ENCODE results near the gene PAEP.

PAEP gene

GRCh38 chr9:135551456-135551855 lies 10.1 kb upstream of the PAEP start:
- no peak for DNase-seq

- no peak for DNase-seq
These were observed 9.4 kb upstream of the PAEP start for GRCh38 chr9:135552021-135552697.

- DNase-seq = no peak
These were observed 8.8 kb upstream of the PAEP start for GRCh38 chr9:135552698-135553171.

DNA sequence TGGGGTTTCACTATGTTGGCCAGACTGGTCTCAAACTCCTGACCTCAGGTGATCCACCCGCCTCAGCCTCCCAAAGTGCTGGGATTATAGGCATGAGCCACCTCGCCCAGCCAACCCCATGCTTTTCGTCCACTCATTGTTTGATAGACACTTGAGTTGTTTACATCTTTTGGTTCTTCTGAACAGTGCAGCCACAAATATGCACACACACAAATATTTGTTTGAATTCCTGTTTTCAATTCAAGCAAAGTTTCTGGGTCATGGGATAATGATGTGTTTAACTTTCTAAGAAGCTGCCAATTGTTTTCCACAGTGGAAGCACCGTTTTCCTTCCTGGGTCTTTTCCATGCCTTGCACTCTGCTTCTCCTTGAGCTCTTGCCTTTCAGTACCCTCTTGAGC lies 6.8 kb upstream of the PAEP start:
- no peak for DNase-seq

GRCh38 chr9:135555203-135555602 lies 6.4 kb upstream of the PAEP start:
- no peak for DNase-seq

GRCh38 chr9:135555910-135556309 lies 5.6 kb upstream of the PAEP start:
- DNase-seq = no peak

DNA sequence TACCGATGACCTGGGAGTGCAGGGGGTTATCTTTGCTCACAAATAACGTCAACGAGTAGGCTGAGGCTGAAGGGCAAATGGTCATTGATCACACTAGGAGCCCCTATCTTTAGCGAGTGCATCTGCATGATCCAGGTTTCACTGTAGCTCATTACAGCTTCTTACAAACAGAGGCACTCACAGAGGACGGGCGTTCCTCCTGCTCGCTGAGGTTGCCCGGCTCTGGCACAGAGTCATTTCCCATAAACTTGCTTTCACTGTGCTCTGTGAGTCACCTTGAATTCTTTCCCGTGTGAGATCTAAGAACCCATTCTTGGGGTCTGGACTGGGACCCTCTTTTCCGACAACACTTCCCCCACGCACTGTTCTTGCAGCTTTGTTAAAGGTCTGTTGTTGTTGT lies 1.9 kb upstream of the PAEP start:
- DNase-seq = no peak

GRCh38 chr9:135562235-135562745 lies 734 bp downstream of the PAEP start:
- no peak for DNase-seq

GRCh38 chr9:135563039-135563476 lies 1.5 kb downstream of the PAEP start:
- no peak for DNase-seq

- DNase-seq = no peak
These were observed 2.3 kb downstream of the PAEP start for GRCh38 chr9:135563858-135564257.

GRCh38 chr9:135565141-135565628 lies 3.6 kb downstream of the PAEP start:
- no peak for DNase-seq

DNA sequence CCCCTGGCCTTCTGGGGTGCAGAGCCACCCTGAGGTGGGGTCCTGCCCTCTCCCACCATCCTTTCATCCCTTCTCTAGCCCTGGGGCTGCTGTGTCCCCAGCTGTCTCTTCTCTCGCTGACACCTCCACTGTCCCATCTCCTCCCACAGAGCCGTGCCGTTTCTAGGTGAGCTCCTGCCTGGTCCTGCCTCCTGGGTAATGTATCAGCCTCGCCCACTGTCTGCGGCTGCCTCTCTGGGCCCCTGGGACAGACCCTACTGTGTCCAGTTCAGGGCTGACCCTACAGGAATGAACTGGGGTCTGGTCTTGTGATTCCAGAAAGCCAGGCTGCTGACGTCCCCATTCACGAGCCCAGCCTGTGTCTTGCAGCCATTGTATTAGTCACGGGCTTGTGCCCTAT lies 4.1 kb downstream of the PAEP start:
- DNase-seq = no peak

GRCh38 chr9:135566552-135566951 lies 5.0 kb downstream of the PAEP start:
- no peak for DNase-seq

GRCh38 chr9:135567311-135567710 lies 5.8 kb downstream of the PAEP start:
- DNase-seq = no peak

- DNase-seq = no peak
These were observed 6.5 kb downstream of the PAEP start for GRCh38 chr9:135568026-135568425.

- no peak for DNase-seq
These were observed 8.9 kb downstream of the PAEP start for GRCh38 chr9:135570456-135570855.

- DNase-seq = no peak
These were observed 10.7 kb downstream of the PAEP start for GRCh38 chr9:135572233-135572632.

DNA sequence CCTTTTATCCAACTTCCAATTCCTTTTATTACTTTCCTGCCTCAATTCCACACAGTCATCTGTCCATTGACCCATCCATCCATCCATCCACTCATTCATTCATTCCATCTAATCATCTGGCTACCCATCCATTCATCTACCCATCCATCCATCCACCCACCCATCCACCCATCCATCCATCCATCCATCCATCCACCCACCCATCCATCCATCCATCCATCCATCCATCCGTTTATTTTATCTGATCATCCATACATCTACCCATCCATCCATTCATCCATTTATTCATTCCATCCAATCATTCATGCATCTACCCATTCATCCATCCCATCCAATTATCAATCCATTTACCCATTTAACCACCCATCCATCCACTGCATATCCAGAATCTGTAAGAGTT lies 11.6 kb downstream of the PAEP start:
- DNase-seq = no peak

DNA sequence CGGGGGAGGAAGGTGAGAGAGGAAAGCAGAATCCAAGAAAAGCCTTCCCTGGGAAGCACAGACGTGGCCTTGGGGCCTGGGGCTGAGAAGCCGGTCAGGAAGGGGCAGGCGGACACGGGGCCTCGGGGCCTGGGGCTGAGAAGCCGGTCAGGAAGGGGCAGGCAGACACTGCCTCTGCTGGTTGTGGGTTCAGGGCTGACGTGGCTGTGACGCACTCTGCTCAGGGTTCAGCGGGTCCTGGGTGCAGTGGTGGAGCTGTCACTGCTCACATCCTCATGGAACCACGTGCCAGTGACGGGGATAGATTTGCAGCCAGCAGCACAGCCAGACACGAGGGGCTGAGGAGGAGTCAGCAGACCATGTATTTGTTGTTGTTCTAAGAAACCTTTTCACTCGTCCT lies 12.8 kb downstream of the PAEP start:
- DNase-seq = no peak

GRCh38 chr9:135574943-135575342 lies 13.4 kb downstream of the PAEP start:
- DNase-seq = no peak

DNA sequence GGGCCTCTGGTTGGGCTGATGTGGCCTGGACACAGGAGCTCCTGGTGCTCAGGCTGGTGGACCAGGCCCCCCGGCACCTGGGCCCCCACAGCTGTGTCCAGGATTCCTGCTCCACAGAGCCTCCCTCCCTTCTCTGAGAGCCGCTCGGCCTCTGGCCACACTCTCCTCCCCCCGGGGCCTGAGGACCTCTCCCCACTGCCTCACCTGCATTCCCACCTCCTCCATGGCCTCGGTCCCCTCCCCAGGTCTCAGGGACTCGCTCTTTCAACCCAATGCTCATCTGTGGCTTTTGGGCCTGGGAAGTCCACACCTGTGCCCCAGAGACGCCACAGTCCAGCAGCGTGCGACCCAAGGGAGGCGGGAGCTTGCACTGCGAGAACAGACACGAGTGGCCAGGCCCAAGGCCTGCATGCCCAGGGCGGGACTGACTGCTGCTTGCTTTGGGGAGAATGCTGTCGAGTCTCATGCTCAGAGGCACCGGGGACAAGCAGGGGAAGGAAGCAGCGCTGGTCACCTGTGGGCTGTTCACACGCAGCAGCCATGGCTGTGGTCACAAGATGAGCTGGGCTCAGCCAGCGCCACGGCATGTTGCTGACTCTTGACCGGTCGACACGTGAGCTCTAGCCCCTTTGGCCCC lies 14.6 kb downstream of the PAEP start:
- no peak for DNase-seq

GRCh38 chr9:135577256-135577655 lies 15.7 kb downstream of the PAEP start:
- no peak for DNase-seq

DNA sequence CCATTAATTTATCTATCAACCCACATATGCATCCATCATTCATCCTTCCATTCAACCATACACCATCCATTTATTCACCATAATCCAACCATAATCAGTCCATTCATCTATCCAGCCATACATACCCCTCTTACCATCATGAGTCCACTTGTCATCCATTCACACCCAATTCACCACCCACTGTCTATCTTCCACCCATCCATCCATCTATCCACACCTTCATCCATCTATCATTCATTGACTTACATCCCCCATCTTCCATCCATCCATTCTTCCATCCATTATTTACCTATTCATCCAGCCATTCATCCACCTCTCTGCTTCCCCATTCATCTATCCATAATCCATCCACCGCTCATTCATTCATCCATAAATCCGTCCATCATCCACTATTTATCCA lies 17.8 kb downstream of the PAEP start:
- DNase-seq = no peak

GRCh38 chr9:135579889-135580660 lies 18.5 kb downstream of the PAEP start:
- no peak for DNase-seq

All from NCI-H2081 treated with DMSO at 0.1 percent for 48 hours (cell line).